OCI-LY3 (cell line): ENCODE measurements around the gene PAF1.

Source experiments
- EZH2phosphoT487 ChIP-seq: fragments of 200-600 bp; shearing (Covaris generic); IDR thresholded peaks from 2 replicates; pipeline ENCODE4 v1.6.1; 2018; ENCODE audit warnings: antibody characterized with exemption, mixed run types, low read depth
- TF ChIP-seq, protein P1 (sequence below): fragments of 200-600, 300-600 bp; sonication (generic); IDR thresholded peaks from 2 replicates; pipeline ENCODE4 v1.5.1; 2014; ENCODE audit warnings: antibody characterized with exemption, low read length, low read depth

- TF ChIP-seq, protein P1, sequence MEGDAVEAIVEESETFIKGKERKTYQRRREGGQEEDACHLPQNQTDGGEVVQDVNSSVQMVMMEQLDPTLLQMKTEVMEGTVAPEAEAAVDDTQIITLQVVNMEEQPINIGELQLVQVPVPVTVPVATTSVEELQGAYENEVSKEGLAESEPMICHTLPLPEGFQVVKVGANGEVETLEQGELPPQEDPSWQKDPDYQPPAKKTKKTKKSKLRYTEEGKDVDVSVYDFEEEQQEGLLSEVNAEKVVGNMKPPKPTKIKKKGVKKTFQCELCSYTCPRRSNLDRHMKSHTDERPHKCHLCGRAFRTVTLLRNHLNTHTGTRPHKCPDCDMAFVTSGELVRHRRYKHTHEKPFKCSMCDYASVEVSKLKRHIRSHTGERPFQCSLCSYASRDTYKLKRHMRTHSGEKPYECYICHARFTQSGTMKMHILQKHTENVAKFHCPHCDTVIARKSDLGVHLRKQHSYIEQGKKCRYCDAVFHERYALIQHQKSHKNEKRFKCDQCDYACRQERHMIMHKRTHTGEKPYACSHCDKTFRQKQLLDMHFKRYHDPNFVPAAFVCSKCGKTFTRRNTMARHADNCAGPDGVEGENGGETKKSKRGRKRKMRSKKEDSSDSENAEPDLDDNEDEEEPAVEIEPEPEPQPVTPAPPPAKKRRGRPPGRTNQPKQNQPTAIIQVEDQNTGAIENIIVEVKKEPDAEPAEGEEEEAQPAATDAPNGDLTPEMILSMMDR, result no peak
- no peak for TF ChIP-seq EZH2phosphoT487
Observed at GRCh38 chr19:39413272-39413910, 22.5 kb upstream of the PAF1 start.
